ENCODE data around the gene TALDO1.

DNA sequence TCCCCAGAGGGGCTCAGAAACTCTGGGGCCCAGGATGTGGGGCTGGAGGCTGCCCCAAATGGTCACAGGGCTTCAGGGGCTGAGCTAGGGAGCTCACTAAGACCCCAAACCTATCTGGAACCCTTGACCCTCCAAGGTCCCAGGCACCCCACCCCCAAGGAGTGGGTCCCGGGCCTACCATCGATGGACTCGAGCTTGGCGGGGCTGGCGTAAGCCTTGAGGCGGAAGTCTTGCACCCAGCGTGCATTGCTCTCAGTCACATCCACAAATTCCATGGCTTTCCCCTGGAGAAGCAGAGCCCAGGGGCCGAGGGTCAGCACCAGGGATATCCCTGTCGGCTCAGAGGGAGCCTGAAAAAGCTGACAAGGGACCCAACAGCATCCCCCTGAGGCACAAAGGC lies 26.6 kb downstream of the TALDO1 start:
- TF ChIP-seq, protein P1, sequence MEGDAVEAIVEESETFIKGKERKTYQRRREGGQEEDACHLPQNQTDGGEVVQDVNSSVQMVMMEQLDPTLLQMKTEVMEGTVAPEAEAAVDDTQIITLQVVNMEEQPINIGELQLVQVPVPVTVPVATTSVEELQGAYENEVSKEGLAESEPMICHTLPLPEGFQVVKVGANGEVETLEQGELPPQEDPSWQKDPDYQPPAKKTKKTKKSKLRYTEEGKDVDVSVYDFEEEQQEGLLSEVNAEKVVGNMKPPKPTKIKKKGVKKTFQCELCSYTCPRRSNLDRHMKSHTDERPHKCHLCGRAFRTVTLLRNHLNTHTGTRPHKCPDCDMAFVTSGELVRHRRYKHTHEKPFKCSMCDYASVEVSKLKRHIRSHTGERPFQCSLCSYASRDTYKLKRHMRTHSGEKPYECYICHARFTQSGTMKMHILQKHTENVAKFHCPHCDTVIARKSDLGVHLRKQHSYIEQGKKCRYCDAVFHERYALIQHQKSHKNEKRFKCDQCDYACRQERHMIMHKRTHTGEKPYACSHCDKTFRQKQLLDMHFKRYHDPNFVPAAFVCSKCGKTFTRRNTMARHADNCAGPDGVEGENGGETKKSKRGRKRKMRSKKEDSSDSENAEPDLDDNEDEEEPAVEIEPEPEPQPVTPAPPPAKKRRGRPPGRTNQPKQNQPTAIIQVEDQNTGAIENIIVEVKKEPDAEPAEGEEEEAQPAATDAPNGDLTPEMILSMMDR (conservative IDR thresholded peaks at IDR 0.05), result no peak
- no peak for TF ChIP-seq EZH2 (IDR thresholded peaks at IDR 0.05; ENCODE audit: low read depth)

All from PC-9 (cell line).